ENCODE measurements around the gene RIT2.

DNA sequence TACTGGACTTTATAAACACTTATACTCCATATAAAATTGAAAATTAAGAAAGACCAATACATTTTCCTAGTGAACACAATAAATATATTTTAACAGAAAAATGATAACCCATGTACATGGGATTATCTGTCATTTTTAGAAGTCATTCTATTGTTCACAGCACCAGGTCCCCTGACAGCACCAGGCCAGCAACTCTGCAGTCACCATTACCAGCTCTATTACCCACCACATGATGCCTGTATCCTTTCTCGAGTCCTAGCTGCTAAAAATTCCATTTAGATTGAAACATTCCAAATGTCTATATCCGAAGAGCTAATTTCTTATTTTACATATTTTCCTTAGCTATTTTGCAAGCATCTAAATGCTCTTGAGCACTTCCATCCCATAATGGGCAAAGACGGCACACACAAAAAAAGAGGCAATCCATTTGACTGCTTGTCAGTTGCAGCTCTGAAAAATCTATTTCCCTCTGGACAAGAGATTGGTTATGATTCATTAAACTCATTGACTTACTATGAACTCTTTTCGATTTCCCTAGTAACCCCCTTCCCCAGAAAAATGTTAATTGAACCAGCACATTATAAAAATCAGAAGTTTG, 336.9 kb downstream of the RIT2 start:
- TF ChIP-seq REST (IDR thresholded peaks at IDR 0.05; ENCODE audit: low read depth, low read length) (no peak), POLR2AphosphoS5 (IDR thresholded peaks at IDR 0.05; ENCODE audit: low read depth, low read length) (no peak), CHD2 (IDR thresholded peaks at IDR 0.05; ENCODE audit: low read length, partially characterized antibody) (no peak), ZBTB33 (IDR thresholded peaks at IDR 0.05; ENCODE audit: borderline replicate concordance, low read depth) (no peak), YY1 (IDR thresholded peaks at IDR 0.05; ENCODE audit: low read depth) (no peak), RXRA (IDR thresholded peaks at IDR 0.05; ENCODE audit: borderline replicate concordance, low read depth) (no peak), NFIC (IDR thresholded peaks at IDR 0.05; ENCODE audit: borderline replicate concordance) (no peak), TEAD4 (IDR thresholded peaks at IDR 0.05; ENCODE audit: borderline replicate concordance, insufficient read depth) (no peak), MXI1 (IDR thresholded peaks at IDR 0.05; ENCODE audit: low read depth, low read length) (no peak)
- TF ChIP-seq, protein P1, sequence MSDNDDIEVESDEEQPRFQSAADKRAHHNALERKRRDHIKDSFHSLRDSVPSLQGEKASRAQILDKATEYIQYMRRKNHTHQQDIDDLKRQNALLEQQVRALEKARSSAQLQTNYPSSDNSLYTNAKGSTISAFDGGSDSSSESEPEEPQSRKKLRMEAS (IDR thresholded peaks at IDR 0.05; ENCODE audit: low read depth): no peak
- TF ChIP-seq, protein P2, sequence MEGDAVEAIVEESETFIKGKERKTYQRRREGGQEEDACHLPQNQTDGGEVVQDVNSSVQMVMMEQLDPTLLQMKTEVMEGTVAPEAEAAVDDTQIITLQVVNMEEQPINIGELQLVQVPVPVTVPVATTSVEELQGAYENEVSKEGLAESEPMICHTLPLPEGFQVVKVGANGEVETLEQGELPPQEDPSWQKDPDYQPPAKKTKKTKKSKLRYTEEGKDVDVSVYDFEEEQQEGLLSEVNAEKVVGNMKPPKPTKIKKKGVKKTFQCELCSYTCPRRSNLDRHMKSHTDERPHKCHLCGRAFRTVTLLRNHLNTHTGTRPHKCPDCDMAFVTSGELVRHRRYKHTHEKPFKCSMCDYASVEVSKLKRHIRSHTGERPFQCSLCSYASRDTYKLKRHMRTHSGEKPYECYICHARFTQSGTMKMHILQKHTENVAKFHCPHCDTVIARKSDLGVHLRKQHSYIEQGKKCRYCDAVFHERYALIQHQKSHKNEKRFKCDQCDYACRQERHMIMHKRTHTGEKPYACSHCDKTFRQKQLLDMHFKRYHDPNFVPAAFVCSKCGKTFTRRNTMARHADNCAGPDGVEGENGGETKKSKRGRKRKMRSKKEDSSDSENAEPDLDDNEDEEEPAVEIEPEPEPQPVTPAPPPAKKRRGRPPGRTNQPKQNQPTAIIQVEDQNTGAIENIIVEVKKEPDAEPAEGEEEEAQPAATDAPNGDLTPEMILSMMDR (IDR thresholded peaks at IDR 0.05): no peak
